Suprapubic skin (tissue), 4 donors: ENCODE data around the gene SLC36A1. TPM values are rescaled to one million over a fixed set of nuclear protein-coding genes. Genes with fewer than 3 reads are reported as not detected.
"Not testable (repeated sequence)": the region's sequence is repeated elsewhere in the genome, so short reads cannot be mapped to it uniquely, and the experiment has no call there.

Experiments used
- DNase-seq, 2 donors: peaks; one replicate each; pipeline ENCODE4 v3.0.0-alpha.2; 2019; ENCODE audit warnings: low spot score in 2 of 2
- H3K27ac ChIP-seq: fragments of 200-600 bp; sonication (generic); one replicate; pipeline ENCODE4 v1.5.1; 2019
- H3K27me3 ChIP-seq: fragments of 200-600 bp; sonication (generic); one replicate; pipeline ENCODE4 v1.5.1; 2019
- H3K36me3 ChIP-seq: fragments of 200-600 bp; sonication (generic); one replicate; pipeline ENCODE4 v1.5.1; 2019
- H3K4me1 ChIP-seq: fragments of 200-600 bp; sonication (generic); one replicate; pipeline ENCODE4 v1.5.1; 2019
- H3K4me3 ChIP-seq: fragments of 200-600 bp; sonication (generic); one replicate; pipeline ENCODE4 v1.5.1; 2019; ENCODE audit warnings: mild to moderate bottlenecking
- H3K9me3 ChIP-seq: fragments of 200-600 bp; sonication (generic); one replicate; pipeline ENCODE4 v1.5.1; 2019
- EP300 ChIP-seq: sonication (generic); formaldehyde crosslinking; IDR thresholded peaks from one replicate; pipeline ENCODE4 v1.6.1; 2017; ENCODE audit warnings: antibody characterized with exemption
- POLR2A ChIP-seq, 2 donors: fragments of 450-650 bp; IDR thresholded peaks; one replicate each; pipeline ENCODE4 v1.6.1; 2017; ENCODE audit warnings: antibody characterized with exemption in 2 of 2, mild to moderate bottlenecking in 2 of 2, moderate library complexity in 2 of 2
- POLR2AphosphoS5 ChIP-seq, 3 donors: sonication (generic); formaldehyde crosslinking; IDR thresholded peaks; one replicate each; pipeline ENCODE4 v1.6.1; 2017; ENCODE audit warnings: antibody characterized with exemption in 3 of 3
- WGBS: methylation state at CpG from one replicate; pipeline ENCODE4 v1.1.5; 2018; 5-methylcytosine and 5-hydroxymethylcytosine counted together
- total RNA-seq, 4 donors: library from RNA; depleted of rRNA; stranded (reverse); fragments of >200 nt; gene quantifications; one replicate each; pipeline ENCODE4 v1.1.0, GENCODE V29; 2016
- TF ChIP-seq, protein P1 (sequence below), 2 donors: fragments of 200-600 bp in 1 of 2; fragments of 450-650 bp in 1 of 2; sonication (generic) in 1 of 2; IDR thresholded peaks; one replicate each; pipeline ENCODE4 v1.5.1; 2016 to 2019; ENCODE audit warnings: antibody characterized with exemption in 2 of 2, mild to moderate bottlenecking in 1 of 2, moderate library complexity in 1 of 2

Gene SLC36A1
- total RNA-seq, 4 donors from 2014 or later = 7.2 to 16.5 (median 8.1) TPM

DNA sequence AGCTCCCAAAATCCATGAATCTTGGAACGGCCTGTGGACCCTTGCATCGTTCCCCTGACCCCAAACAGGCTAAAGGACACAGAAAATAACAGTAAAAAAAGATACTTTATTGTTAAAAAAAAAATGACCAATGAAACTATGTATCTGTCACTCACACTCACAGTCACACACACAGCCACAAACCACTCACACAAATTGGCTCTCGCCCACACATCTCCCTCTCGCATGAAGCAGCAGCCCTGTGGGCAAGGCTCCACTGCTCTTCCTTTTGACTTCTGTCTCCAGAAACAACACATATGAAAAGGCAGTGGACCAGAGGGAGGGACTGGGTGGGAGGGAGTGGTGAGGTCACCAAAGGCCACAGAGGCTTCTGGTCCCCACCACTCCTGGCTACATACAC is 56.6 kb downstream of the SLC36A1 start:
- H3K4me1 ChIP-seq = no peaks in the 10 kb centered on the region
- H3K27me3 ChIP-seq = no peaks in the 10 kb centered on the region
- DNase-seq = no peak
- no peaks in the 10 kb centered on the region for H3K9me3 ChIP-seq
- H3K4me3 ChIP-seq = no peak overlapping the region
- TF ChIP-seq EP300 (no peak), POLR2A (IDR thresholded peaks at IDR 0.05) (no peak), POLR2AphosphoS5 (IDR thresholded peaks at IDR 0.05) (no peak)
- TF ChIP-seq, protein P1, sequence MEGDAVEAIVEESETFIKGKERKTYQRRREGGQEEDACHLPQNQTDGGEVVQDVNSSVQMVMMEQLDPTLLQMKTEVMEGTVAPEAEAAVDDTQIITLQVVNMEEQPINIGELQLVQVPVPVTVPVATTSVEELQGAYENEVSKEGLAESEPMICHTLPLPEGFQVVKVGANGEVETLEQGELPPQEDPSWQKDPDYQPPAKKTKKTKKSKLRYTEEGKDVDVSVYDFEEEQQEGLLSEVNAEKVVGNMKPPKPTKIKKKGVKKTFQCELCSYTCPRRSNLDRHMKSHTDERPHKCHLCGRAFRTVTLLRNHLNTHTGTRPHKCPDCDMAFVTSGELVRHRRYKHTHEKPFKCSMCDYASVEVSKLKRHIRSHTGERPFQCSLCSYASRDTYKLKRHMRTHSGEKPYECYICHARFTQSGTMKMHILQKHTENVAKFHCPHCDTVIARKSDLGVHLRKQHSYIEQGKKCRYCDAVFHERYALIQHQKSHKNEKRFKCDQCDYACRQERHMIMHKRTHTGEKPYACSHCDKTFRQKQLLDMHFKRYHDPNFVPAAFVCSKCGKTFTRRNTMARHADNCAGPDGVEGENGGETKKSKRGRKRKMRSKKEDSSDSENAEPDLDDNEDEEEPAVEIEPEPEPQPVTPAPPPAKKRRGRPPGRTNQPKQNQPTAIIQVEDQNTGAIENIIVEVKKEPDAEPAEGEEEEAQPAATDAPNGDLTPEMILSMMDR (IDR thresholded peaks at IDR 0.05) = no peak
- WGBS = 75% methylated on average over 4 of the region's 4 CpGs
- peaks cover 34% of the 10 kb centered on the region for H3K36me3 ChIP-seq
- no peak overlapping the region for H3K27ac ChIP-seq

DNA sequence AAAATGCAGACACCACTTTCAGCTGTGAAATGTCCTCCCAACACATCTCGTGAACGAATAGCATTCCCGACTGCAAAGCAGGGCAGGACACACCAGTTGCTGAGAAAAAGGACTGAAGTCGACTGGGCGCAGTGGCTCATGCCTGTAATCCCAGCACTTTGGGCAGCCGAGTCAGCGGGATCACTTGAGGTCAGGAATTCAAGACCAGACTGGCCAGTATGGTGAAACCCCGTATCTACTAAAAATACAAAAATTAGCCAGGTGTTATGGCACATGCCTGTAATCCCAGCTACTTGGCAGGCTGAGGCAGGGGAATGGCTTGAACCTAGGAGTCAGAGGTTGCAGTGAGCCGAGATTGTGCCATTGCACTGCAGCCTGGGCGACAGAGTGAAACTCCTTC is 60.9 kb downstream of the SLC36A1 start:
- not testable (repeated sequence) for H3K9me3 ChIP-seq, DNase-seq, H3K4me3 ChIP-seq, H3K27ac ChIP-seq, H3K27me3 ChIP-seq, H3K4me1 ChIP-seq
- H3K36me3 ChIP-seq = peaks cover 70% of the 10 kb centered on the region
- 82% methylated on average over 10 of the region's 10 CpGs for WGBS

DNA sequence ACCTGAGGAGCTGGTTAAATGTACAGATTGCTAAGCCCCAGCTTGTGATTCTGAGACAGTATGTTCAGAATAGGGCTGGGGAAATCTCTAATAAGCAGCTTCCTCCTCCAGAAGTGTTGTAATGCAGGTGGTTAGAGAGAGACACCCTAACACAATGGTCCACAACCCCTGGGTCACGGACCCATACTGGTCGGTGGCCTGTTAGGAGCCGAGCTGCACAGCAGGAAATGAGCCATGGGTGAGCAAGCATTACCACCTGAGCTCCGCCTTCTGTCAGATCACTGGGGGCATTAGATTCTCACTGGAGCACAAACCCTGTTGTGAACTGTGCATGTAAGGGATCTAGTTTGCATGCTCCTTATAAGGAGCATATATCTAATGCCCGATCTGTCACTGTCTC is 61.8 kb downstream of the SLC36A1 start:
- H3K4me1 ChIP-seq = no peaks in the 10 kb centered on the region
- no peak overlapping the region for H3K27ac ChIP-seq
- no peaks in the 10 kb centered on the region for H3K27me3 ChIP-seq
- no peak for TF ChIP-seq POLR2A (IDR thresholded peaks at IDR 0.05)
- TF ChIP-seq, protein P1 (IDR thresholded peaks at IDR 0.05) = no peak
- no peak for TF ChIP-seq EP300
- no peak overlapping the region for H3K4me3 ChIP-seq
- WGBS = 89% methylated on average over 3 of the region's 5 CpGs
- DNase-seq = no peak
- H3K36me3 ChIP-seq = peaks cover 74% of the 10 kb centered on the region
- no peaks in the 10 kb centered on the region for H3K9me3 ChIP-seq

DNA sequence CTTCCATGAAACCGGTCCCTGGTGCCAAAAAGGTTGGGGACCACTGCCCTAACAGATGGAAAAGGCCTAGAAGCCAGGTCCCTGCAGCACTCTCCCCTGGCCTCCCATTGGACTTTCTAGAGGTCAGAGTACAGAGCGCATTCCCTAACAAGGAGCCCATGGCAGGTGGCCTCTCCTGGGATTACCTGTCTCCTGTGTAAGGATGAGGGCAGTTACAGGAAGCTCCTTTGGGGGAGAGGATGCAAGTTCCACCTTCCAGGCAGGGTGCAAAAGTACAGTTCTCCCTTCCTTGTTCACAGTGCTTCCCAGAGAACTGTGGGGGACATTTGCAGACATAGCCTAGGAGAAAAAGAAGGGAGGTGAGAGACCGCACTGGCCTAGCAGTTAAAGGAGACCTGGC is 62.4 kb downstream of the SLC36A1 start:
- WGBS = 97% methylated on average over 3 of the region's 3 CpGs
- H3K36me3 ChIP-seq = peaks cover 76% of the 10 kb centered on the region
- TF ChIP-seq POLR2AphosphoS5 (IDR thresholded peaks at IDR 0.05) = no peak
- TF ChIP-seq, protein P1 (IDR thresholded peaks at IDR 0.05) = no peak
- TF ChIP-seq EP300 = no peak
- TF ChIP-seq POLR2A (IDR thresholded peaks at IDR 0.05) = no peak

DNA sequence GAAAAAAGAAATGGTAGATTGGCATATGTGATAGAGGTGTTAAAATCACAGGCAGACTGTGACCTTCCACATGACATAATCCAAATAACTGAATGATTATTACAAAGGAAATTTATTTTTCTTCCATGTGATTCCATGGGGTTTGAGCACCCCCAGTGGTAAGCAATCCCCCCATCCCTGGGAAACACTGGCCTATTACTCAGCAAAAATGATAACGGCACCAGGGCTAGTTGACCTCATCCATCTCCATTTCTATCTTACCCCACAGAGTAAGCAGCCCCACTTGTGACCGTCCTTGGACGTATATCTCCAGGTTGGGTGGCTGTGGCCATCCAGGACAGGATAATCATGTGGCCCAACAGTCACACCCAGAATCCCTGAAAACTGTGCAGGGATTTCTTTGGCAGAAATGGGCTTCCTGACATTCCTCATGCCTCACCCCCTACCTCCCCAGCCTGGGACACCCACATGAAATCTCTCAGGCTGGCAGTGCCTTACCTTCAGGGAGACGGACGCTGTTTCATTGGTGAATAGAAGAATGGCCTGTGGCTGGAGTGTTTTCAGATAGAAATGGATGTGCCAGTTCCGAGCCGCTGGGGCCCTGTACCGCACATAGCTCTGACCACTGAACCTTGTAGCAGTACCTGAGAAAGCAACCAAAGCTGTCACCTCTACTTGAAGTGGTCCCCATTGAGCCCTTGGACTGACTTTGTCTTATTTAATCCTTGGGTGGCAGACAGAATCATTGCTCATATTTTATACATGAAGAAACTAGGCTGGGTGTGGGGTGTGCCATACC is 69.9 kb downstream of the SLC36A1 start:
- Histone ChIP-seq H3K9me3 (no peaks in the 10 kb centered on the region), H3K4me1 (no peaks in the 10 kb centered on the region), H3K4me3 (no peak overlapping the region), H3K36me3 (peaks cover 53% of the 10 kb centered on the region), H3K27me3 (no peaks in the 10 kb centered on the region), H3K27ac (no peak overlapping the region)
- TF ChIP-seq EP300 = no peak
- DNase-seq = no peak
- 96% methylated on average over 8 of the region's 8 CpGs for WGBS

More for the DNA sequence above, 62.4 kb downstream of the SLC36A1 start:
- DNase-seq = no peak
- H3K4me3 ChIP-seq = no peak overlapping the region
- no peak overlapping the region for H3K27ac ChIP-seq
- H3K9me3 ChIP-seq = no peaks in the 10 kb centered on the region
- no peaks in the 10 kb centered on the region for H3K27me3 ChIP-seq
- no peaks in the 10 kb centered on the region for H3K4me1 ChIP-seq

DNA sequence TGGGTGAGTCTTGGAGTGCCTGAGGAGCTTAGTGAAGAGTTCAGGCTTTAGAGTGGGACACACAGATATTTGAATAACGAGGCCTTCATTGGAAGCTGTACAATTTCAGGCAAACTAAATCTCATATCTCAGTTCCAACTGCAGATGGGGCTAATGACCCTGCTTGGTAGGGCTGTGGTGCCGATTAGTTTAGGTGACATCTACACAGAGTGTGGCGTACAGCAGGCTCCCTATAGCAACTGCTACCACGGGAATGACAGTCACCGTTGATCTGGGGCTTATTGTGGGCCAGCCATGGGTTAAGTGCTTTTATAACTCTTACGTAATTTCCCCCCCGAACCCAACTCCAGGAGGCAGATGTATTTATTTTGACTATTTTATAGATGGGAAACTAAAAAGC is 72.9 kb downstream of the SLC36A1 start:
- H3K36me3 ChIP-seq = peaks cover 53% of the 10 kb centered on the region
- H3K27me3 ChIP-seq = no peaks in the 10 kb centered on the region
- H3K4me3 ChIP-seq = no peak overlapping the region
- H3K9me3 ChIP-seq = no peaks in the 10 kb centered on the region
- 68% methylated on average over 7 of the region's 7 CpGs for WGBS
- H3K27ac ChIP-seq = no peak overlapping the region
- TF ChIP-seq POLR2A (IDR thresholded peaks at IDR 0.05) (no peak), EP300 (no peak), POLR2AphosphoS5 (IDR thresholded peaks at IDR 0.05) (no peak)
- TF ChIP-seq, protein P1 (IDR thresholded peaks at IDR 0.05) = no peak
- H3K4me1 ChIP-seq = no peaks in the 10 kb centered on the region
- DNase-seq = no peak
